Epithelial cell of esophagus (primary cell): ENCODE results near the gene ACOT11.
"Not testable (repeated sequence)": the region's sequence is repeated elsewhere in the genome, so short reads cannot be mapped to it uniquely, and the experiment has no call there.

Experiments
- DNase-seq: peaks from one replicate; pipeline ENCODE4 v3.0.0; 2010; ENCODE audit warnings: low read depth
- H3K4me3 ChIP-seq: 2 replicates; pipeline ENCODE4 v1.5.1; 2011; ENCODE audit warnings: mild to moderate bottlenecking, low read length, control low read depth
- CTCF ChIP-seq: IDR thresholded peaks from 2 replicates; pipeline ENCODE4 v1.5.1; 2011; ENCODE audit warnings: low read depth, mild to moderate bottlenecking, low read length, control low read depth, inconsistent platforms; ENCODE audit not compliant: insufficient read depth; ENCODE audit errors: missing control alignments

Gene ACOT11

GRCh38 chr1:54502342-54502741, 45.7 kb upstream of the ACOT11 start:
- no peak for DNase-seq
- TF ChIP-seq CTCF = no peak

GRCh38 chr1:54506594-54506993, 41.4 kb upstream of the ACOT11 start:
- no peak for TF ChIP-seq CTCF
- peak; percentile 24 for DNase-seq

More at GRCh38 chr1:54502342-54502741, 45.7 kb upstream of the ACOT11 start:
- H3K4me3 ChIP-seq = no peak overlapping the region

GRCh38 chr1:54507033-54507870, 40.8 kb upstream of the ACOT11 start:
- no peak overlapping the region for H3K4me3 ChIP-seq
- no peak for DNase-seq
- no peak for TF ChIP-seq CTCF

More at GRCh38 chr1:54506594-54506993, 41.4 kb upstream of the ACOT11 start:
- no peak overlapping the region for H3K4me3 ChIP-seq

GRCh38 chr1:54510715-54511270, 37.2 kb upstream of the ACOT11 start:
- TF ChIP-seq CTCF = no peak
- no peak for DNase-seq
- no peak overlapping the region for H3K4me3 ChIP-seq

GRCh38 chr1:54513921-54514580, 34.0 kb upstream of the ACOT11 start:
- DNase-seq = not testable (repeated sequence)

GRCh38 chr1:54516249-54516920, 31.6 kb upstream of the ACOT11 start:
- peak; percentile 44 for DNase-seq
- H3K4me3 ChIP-seq = no peak overlapping the region
- no peak for TF ChIP-seq CTCF

More at GRCh38 chr1:54513921-54514580, 34.0 kb upstream of the ACOT11 start:
- H3K4me3 ChIP-seq = not testable (repeated sequence)

- H3K4me3 ChIP-seq = no peak overlapping the region
- no peak for TF ChIP-seq CTCF
- no peak for DNase-seq
These were observed 30.5 kb upstream of the ACOT11 start for GRCh38 chr1:54517496-54517895.
